Neutrophil (primary cell): ENCODE data around the gene CCSER2.

Source experiments
- H3K27ac ChIP-seq: fragments of 200-600 bp; sonication (generic); 2 replicates; pipeline ENCODE4 v1.5.1; 2016; ENCODE audit warnings: mild to moderate bottlenecking, moderate library complexity
- H3K27me3 ChIP-seq: fragments of 200-600 bp; sonication (generic); 2 replicates; pipeline ENCODE4 v1.6.0; 2016; ENCODE audit warnings: mild to moderate bottlenecking
- H3K36me3 ChIP-seq: fragments of 200-600 bp; sonication (generic); 2 replicates; pipeline ENCODE4 v1.5.1; 2017
- H3K4me1 ChIP-seq, 2 experiments: fragments of 200-600 bp in 1 of 2; sonication (generic) in 1 of 2; 1 replicate in 1 of 2; 2 replicates in 1 of 2; pipeline versions ENCODE4 v1.5.1 to v1.6.1; 2013 to 2016; ENCODE audit warnings: low read depth in 1 of 2, low read length in 1 of 2, mild to moderate bottlenecking in 1 of 2, moderate library complexity in 1 of 2; ENCODE audit not compliant: control insufficient read depth in 1 of 2, insufficient read depth in 1 of 2
- H3K4me3 ChIP-seq, 2 experiments: fragments of 200-600 bp in 1 of 2; sonication (generic) in 1 of 2; 1 replicate in 1 of 2; 2 replicates in 1 of 2; pipeline ENCODE4 v1.5.1; 2013 to 2016; ENCODE audit warnings: low read depth in 1 of 2, low read length in 1 of 2, mild to moderate bottlenecking in 1 of 2, moderate library complexity in 1 of 2
- H3K9me3 ChIP-seq: fragments of 200-600 bp; sonication (generic); 2 replicates; pipeline ENCODE4 v1.5.1; 2016
- TF ChIP-seq, protein P1 (sequence below): fragments of 200-600 bp; sonication (generic); IDR thresholded peaks from 2 replicates; pipeline ENCODE4 v1.5.1; 2016; ENCODE audit warnings: antibody characterized with exemption

Gene CCSER2

DNA sequence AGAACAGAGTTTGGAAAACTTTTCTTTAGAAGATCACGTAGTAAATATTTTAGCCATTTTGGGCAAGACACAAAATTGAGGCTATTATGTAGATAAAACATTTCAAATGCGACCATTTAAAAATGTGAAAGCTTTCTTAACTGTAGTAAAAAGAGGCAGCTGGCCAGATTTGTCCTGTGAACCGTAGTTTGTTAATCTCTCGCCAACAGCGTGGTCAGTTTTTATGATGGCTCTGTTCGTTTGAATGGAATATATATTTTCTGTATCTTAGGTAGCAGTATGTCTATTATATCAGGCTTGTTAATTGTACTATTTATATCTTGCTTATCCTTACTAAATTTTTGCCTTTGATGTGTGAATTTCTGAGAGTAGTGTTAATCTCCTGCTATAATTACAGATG lies 124.9 kb downstream of the CCSER2 start:
- TF ChIP-seq, protein P1, sequence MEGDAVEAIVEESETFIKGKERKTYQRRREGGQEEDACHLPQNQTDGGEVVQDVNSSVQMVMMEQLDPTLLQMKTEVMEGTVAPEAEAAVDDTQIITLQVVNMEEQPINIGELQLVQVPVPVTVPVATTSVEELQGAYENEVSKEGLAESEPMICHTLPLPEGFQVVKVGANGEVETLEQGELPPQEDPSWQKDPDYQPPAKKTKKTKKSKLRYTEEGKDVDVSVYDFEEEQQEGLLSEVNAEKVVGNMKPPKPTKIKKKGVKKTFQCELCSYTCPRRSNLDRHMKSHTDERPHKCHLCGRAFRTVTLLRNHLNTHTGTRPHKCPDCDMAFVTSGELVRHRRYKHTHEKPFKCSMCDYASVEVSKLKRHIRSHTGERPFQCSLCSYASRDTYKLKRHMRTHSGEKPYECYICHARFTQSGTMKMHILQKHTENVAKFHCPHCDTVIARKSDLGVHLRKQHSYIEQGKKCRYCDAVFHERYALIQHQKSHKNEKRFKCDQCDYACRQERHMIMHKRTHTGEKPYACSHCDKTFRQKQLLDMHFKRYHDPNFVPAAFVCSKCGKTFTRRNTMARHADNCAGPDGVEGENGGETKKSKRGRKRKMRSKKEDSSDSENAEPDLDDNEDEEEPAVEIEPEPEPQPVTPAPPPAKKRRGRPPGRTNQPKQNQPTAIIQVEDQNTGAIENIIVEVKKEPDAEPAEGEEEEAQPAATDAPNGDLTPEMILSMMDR = no peak
- Histone ChIP-seq H3K9me3 (no peaks in the 10 kb centered on the region), H3K4me3 (no peak overlapping the region), H3K4me1 (no peaks in the 10 kb centered on the region), H3K27me3 (no peaks in the 10 kb centered on the region), H3K36me3 (no peaks in the 10 kb centered on the region), H3K27ac (no peak overlapping the region)

DNA sequence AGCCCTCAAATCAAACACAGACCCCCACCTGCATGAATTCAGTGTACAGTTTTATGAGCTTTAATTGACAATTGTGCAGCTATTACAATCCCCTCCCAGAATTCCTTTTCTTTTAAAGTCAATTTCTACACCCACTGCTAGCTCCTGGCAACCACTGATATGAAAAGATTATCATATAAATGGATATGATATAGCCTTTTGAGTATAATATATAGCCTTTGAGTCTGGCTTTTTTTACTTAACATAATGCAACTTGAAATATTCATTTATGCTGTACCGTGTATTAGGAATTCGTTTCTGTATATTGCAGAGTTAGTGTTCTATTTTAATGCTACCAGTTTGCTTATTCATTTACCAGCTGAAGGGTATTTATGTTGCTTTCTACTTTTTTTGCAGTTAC lies 127.7 kb downstream of the CCSER2 start:
- Histone ChIP-seq H3K36me3 (no peaks in the 10 kb centered on the region), H3K27me3 (no peaks in the 10 kb centered on the region), H3K4me3 (no peak overlapping the region), H3K9me3 (no peaks in the 10 kb centered on the region), H3K27ac (no peak overlapping the region), H3K4me1 (no peaks in the 10 kb centered on the region)
- TF ChIP-seq, protein P1 = no peak

DNA sequence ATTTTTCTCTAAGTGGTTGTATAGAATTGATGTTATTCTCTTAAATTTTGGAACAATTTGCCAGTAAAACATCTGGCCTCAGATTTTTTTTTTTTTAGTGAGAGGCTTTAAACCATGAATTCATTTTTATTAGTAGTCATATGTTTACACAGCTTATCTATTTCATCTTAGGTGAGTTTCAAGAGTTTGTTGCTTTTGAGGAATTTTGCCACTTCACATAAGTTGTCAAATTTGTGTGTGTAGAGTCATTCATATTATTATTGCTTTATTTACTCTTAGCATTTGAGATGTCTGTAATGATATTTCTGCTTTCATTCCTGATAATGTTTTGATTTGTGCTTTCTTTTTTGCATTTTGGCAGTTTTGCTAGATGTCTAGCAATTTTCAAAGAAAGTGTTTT lies 132.1 kb downstream of the CCSER2 start:
- Histone ChIP-seq H3K4me3 (no peak overlapping the region), H3K36me3 (no peaks in the 10 kb centered on the region), H3K4me1 (no peaks in the 10 kb centered on the region), H3K27ac (no peak overlapping the region), H3K9me3 (no peaks in the 10 kb centered on the region), H3K27me3 (no peaks in the 10 kb centered on the region)
- TF ChIP-seq, protein P1 = no peak

DNA sequence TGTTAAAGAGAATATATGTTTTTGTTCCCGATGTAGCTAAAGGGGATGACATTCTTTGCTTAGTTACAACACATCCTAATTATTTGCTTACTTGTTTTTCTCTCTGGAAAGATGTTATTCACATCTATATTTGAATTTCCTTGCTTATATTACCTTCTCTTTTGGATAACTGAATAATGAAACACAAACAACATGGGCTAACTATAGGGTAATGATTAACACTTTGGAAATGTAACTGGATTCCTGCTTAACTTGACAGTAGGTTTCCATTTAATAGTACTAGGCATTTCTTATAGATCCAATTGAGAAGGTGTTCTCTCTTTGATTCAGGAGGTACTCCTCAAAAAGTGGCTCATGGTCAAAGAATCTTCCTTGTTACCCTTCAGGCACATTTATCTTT lies 141.1 kb downstream of the CCSER2 start:
- TF ChIP-seq, protein P1 = no peak
- no peak overlapping the region for H3K27ac ChIP-seq
- H3K36me3 ChIP-seq = no peaks in the 10 kb centered on the region
- no peaks in the 10 kb centered on the region for H3K27me3 ChIP-seq
- H3K4me1 ChIP-seq = no peaks in the 10 kb centered on the region
- no peaks in the 10 kb centered on the region for H3K9me3 ChIP-seq
- no peak overlapping the region for H3K4me3 ChIP-seq

DNA sequence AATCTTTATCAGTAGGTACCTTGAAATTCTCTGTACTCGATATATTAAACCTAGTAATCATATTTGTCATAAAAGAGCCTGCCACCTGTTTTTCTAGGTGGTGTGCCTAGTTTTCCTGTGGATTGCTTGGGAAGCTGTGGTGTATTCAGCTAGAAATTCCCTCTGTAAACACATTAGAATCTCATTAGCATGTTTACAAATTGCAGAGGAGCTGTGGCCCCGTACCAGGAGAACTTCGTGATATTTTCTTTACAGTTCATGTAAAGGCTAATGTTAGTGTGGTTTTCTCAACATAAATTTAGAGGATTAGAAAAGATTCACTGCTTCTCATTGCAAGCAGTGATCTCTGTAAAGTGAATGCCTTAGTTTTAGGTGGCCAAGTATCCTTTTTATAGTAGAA lies 144.7 kb downstream of the CCSER2 start:
- TF ChIP-seq, protein P1 = no peak
- Histone ChIP-seq H3K4me3 (no peak overlapping the region), H3K9me3 (no peaks in the 10 kb centered on the region), H3K27me3 (no peaks in the 10 kb centered on the region), H3K36me3 (no peaks in the 10 kb centered on the region), H3K4me1 (no peaks in the 10 kb centered on the region), H3K27ac (no peak overlapping the region)
